ENCODE measurements around the gene KCTD8.

The KCTD8 gene

GRCh38 chr4:44162538-44163270, 285.9 kb downstream of the KCTD8 start:
- no peak for DNase-seq (ENCODE audit: low spot score)

GRCh38 chr4:44161756-44162155, 286.9 kb downstream of the KCTD8 start:
- DNase-seq (ENCODE audit: low spot score): no peak

- no peak for DNase-seq (ENCODE audit: low spot score)
These were observed 287.7 kb downstream of the KCTD8 start for GRCh38 chr4:44160776-44161367.

GRCh38 chr4:44159991-44160390, 288.6 kb downstream of the KCTD8 start:
- DNase-seq (ENCODE audit: low spot score): no peak

- DNase-seq (ENCODE audit: low spot score): no peak
These were observed 290.9 kb downstream of the KCTD8 start for GRCh38 chr4:44157611-44158277.

- no peak for DNase-seq (ENCODE audit: low spot score)
These were observed 298.5 kb downstream of the KCTD8 start for GRCh38 chr4:44150091-44150576.

DNA sequence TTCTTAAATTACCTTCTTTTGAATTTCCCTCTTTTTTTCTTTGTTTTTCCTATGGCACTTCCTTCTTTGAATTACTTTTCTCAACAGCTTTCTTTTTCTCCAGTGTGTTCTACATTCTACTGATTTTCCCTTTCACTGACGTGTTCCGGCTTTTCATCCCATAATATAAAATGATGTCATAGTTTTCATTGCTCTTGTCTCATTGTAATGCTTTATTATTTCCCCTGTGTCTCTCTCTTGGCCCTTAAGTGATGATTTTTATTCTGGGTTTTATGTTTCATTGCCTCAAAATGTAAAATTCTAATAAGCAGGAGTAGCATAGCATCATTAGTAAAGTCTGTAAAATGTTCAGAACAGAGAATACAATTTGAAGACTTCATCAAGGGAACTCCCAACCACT, 299.3 kb downstream of the KCTD8 start:
- no peak for DNase-seq (ENCODE audit: low spot score)

GRCh38 chr4:44147571-44148075, 301.0 kb downstream of the KCTD8 start:
- DNase-seq (ENCODE audit: low spot score): no peak

DNA sequence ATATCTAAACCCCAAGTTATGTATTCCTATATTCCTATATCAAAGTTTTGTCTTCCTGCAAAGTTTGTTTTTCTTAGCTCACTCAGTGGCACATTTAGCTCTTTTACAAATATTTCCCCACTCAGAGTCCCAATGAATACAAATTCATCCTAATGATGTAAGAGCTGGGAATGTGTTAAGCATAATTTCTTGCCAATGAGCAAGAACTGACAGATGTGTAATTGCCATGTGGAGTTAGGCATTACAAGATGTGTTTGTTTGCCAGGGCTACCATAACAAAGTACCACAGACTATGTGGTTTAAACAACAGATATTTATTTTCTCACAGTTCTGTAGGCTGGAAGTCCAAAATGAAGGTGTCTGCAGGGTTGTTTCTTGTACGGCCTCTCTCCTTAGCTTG, 302.1 kb downstream of the KCTD8 start:
- no peak for DNase-seq (ENCODE audit: low spot score)

DNA sequence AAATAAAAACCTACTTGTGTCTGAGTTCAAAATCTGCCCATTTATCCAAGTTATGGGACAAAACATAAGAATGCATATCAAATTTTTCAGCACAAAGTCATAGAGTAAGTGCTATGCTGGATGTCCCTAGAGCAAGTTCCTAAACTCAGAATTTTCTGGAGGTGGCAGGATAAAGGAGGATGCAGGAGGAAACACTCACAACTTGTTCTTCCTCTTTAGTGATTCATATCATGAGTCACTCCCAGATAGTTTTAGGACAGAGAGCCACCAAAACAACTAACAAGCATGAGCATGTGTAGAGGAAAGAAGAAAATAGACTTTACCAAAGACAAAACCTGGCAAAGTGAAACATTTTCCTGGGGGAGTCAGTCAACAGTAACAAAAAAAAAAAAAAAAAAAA, 302.7 kb downstream of the KCTD8 start:
- DNase-seq (ENCODE audit: low spot score): no peak

DNA sequence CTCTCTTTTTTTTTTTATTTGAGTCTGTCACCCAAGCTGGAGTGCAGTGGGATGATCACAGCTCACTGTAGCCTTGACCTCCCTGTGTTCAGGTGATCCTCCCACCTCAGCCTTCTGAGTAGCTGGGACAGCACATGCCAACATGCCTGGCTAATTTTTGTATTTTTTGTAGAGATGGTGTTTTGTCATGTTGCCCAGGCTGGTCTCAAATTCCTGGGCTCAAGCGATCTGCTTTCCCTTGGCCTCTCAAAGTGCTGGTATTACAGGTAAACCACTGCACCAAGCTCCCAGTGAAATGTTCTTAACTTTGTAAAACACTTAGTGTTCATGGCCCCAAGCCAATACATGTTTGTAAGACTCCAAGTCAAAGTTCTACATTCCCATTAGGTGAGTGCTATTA, 316.1 kb downstream of the KCTD8 start:
- no peak for DNase-seq (ENCODE audit: low spot score)
